Measurements from ENCODE around the gene TCF7L1.

TCF7L1 gene

GRCh38 chr2:85165088-85165690 is 32.0 kb downstream of the TCF7L1 start:
- DNase-seq: no peak

GRCh38 chr2:85166021-85166420 is 32.8 kb downstream of the TCF7L1 start:
- no peak for DNase-seq

GRCh38 chr2:85167479-85167878 is 34.3 kb downstream of the TCF7L1 start:
- no peak for DNase-seq

GRCh38 chr2:85168942-85169341 is 35.8 kb downstream of the TCF7L1 start:
- DNase-seq: no peak

- DNase-seq: no peak
Observed at GRCh38 chr2:85169581-85169980, 36.4 kb downstream of the TCF7L1 start.

GRCh38 chr2:85170938-85171475 is 37.8 kb downstream of the TCF7L1 start:
- DNase-seq: no peak

GRCh38 chr2:85171916-85172315 is 38.7 kb downstream of the TCF7L1 start:
- DNase-seq: no peak

GRCh38 chr2:85173909-85174308 is 40.7 kb downstream of the TCF7L1 start:
- DNase-seq: no peak

- no peak for DNase-seq
Observed at GRCh38 chr2:85174943-85175342, 41.8 kb downstream of the TCF7L1 start.

GRCh38 chr2:85175369-85176299 is 42.4 kb downstream of the TCF7L1 start:
- DNase-seq: no peak

GRCh38 chr2:85177031-85177824 is 44.0 kb downstream of the TCF7L1 start:
- DNase-seq: no peak

- no peak for DNase-seq
Observed at GRCh38 chr2:85178154-85178553, 45.0 kb downstream of the TCF7L1 start.

GRCh38 chr2:85178980-85179411 is 45.8 kb downstream of the TCF7L1 start:
- no peak for DNase-seq

GRCh38 chr2:85179541-85179940 is 46.3 kb downstream of the TCF7L1 start:
- no peak for DNase-seq

GRCh38 chr2:85180322-85181133 is 47.3 kb downstream of the TCF7L1 start:
- no peak for DNase-seq

GRCh38 chr2:85181134-85181631 is 48.0 kb downstream of the TCF7L1 start:
- no peak for DNase-seq

- no peak for DNase-seq
Observed at GRCh38 chr2:85181844-85182456, 48.8 kb downstream of the TCF7L1 start.

GRCh38 chr2:85183076-85183475 is 49.9 kb downstream of the TCF7L1 start:
- DNase-seq: no peak

- DNase-seq: no peak
Observed at GRCh38 chr2:85183479-85183878, 50.3 kb downstream of the TCF7L1 start.

- DNase-seq: no peak
Observed at GRCh38 chr2:85184231-85184630, 51.0 kb downstream of the TCF7L1 start.

- no peak for DNase-seq
Observed at GRCh38 chr2:85184990-85185389, 51.8 kb downstream of the TCF7L1 start.
